WTC11 (cell line): Measurements from ENCODE around the gene SYNM.

Experiments used
- CTCF ChIP-seq: fragments of 200-600 bp; IDR thresholded peaks from 2 replicates; pipeline ENCODE4 v1.8.0; 2022; ENCODE audit warnings: antibody characterized with exemption
- E2F1 ChIP-seq: sonication (generic); formaldehyde crosslinking; IDR thresholded peaks from 2 replicates; pipeline ENCODE4 v1.8.0; 2022; ENCODE audit warnings: mild to moderate bottlenecking, missing genetic modification reagents
- NFYB ChIP-seq: sonication (generic); formaldehyde crosslinking; conservative IDR thresholded peaks from 2 replicates; pipeline ENCODE4 v1.8.0; 2022; ENCODE audit warnings: low read depth, missing genetic modification reagents
- SP1 ChIP-seq: sonication (generic); formaldehyde crosslinking; conservative IDR thresholded peaks from 2 replicates; pipeline ENCODE4 v1.8.1; 2022; ENCODE audit warnings: missing genetic modification reagents
- USF2 ChIP-seq: sonication (generic); formaldehyde crosslinking; IDR thresholded peaks from 2 replicates; pipeline ENCODE4 v1.8.1; 2023; ENCODE audit warnings: mild to moderate bottlenecking, missing genetic modification reagents, moderate library complexity
- ZNF138 ChIP-seq: sonication (generic); formaldehyde crosslinking; conservative IDR thresholded peaks from 2 replicates; pipeline ENCODE4 v1.8.1; 2022; ENCODE audit warnings: mild to moderate bottlenecking, moderate library complexity, missing genetic modification reagents
- ZNF263 ChIP-seq: sonication (generic); formaldehyde crosslinking; IDR thresholded peaks from 2 replicates; pipeline ENCODE4 v1.8.1; 2022; ENCODE audit warnings: low read depth, mild to moderate bottlenecking, moderate library complexity, missing genetic modification reagents

GRCh38 chr15:99108993-99109392, 4.1 kb downstream of the SYNM start:
- TF ChIP-seq ZNF263 (CRISPR knock-in tag) (no peak), SP1 (CRISPR knock-in tag) (no peak), NFYB (CRISPR knock-in tag) (no peak), ZNF138 (CRISPR knock-in tag) (no peak), USF2 (CRISPR knock-in tag) (no peak), E2F1 (CRISPR knock-in tag) (no peak), CTCF (no peak)
